ENCODE data around the gene KHK. TPM values are rescaled to one million over a fixed set of nuclear protein-coding genes. Genes with fewer than 3 reads are reported as not detected.

The KHK gene
- total and polyA plus RNA-seq, 4 experiments from 2014 or later, result 6.0 to 8.6 (median 7.2) TPM

DNA sequence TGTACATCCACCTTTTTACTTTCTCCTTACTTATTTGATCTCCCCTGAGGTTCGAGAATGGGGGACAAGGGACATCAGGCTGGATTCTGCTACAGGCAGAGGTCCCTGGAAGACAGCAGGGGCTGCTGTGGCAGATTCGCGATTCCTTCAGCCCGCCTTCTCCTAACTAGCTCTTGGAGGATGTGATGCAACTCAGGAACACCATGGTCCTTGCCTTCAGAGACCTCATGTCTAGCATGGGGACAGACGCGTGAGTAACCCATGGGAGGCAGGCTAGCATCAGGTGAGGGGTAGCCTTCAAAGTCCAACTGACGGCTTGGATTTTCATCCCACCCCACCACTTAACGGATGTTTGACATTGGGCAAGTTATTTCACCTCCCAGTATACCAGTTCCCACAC lies 61.4 kb downstream of the KHK start:
- Mint-ChIP-seq H3K27ac (no peak overlapping the region), H3K36me3 (no peaks in the 10 kb centered on the region), H3K4me1 (no peaks in the 10 kb centered on the region), H3K9me3 (peaks cover 0 to 4% (median 1%) of the 10 kb centered on the region in 8 donors), H3K27me3 (peaks cover 3 to 9% of the 10 kb centered on the region in 2 donors), H3K4me3 (no peak overlapping the region)
- H3K4me3 ChIP-seq (ENCODE audit: low read length in 2 of 2), result no peak overlapping the region
- no peak overlapping the region for H3K27ac ChIP-seq (ENCODE audit: low read depth, low read length)
- H3K4me1 ChIP-seq (ENCODE audit: insufficient read depth, low read length), result no peaks in the 10 kb centered on the region
- POLR2A ChIA-PET (ENCODE audit: partially characterized antibody), result no interaction called here
- DNase-seq, result no peak
- H3K27me3 ChIP-seq (ENCODE audit: insufficient read depth, low read length), result no peaks in the 10 kb centered on the region
- CTCF ChIA-PET (ENCODE audit: partially characterized antibody), result no interaction called here
- intact Hi-C loops (cut with micrococcal nuclease), result no loop called here
- no peaks in the 10 kb centered on the region for H3K36me3 ChIP-seq (ENCODE audit: insufficient read depth, low read length)
- H3K9me3 ChIP-seq (ENCODE audit: control insufficient read depth in 1 of 2, low read length in 2 of 2), result no peaks in the 10 kb centered on the region

DNA sequence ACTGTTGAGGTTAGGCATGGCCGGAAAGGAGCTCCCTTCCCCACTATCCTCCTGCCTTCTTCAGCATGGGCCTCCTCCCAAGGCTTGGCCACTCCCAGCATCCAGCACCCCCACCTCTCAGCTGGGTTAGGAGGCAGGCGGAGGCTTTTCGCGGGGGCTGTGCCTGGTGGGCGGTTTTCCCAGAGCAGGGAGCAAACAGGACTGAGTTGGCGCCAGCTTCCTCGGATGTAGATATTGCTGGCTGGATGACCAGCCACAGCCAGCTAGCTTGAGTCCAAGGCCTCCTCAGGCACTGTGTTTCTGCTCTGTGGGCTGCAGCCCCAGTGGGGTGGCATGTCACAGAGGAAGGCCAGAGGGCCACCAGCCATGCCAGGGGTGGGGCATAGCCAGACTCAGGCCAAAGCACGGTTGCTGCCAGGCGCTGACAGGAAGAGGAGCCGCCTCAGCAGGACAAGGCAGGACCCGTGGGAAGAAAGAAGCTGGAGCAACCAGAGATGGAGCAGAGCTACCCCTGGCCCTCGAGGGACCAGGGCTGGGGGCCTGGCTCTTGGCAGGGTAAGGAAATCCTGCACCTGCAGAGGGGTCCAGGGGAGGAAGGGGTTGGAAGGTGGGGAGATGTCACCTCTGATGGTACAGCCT lies 62.3 kb downstream of the KHK start, which contains the start of gene TCF23:
TSS of gene TCF23 (plus strand) at position 204 of the 639 bp plus-strand sequence. CDS start at position 334, 130 bp downstream.
- Histone ChIP-seq H3K36me3 (ENCODE audit: insufficient read depth, low read length) (no peaks in the 10 kb centered on the region), H3K27ac (ENCODE audit: low read depth, low read length) (no peak within 1 kb of the TSS), H3K4me3 (ENCODE audit: low read length in 2 of 2) (no peak within 1 kb of the TSS), H3K9me3 (ENCODE audit: control insufficient read depth in 1 of 2, low read length in 2 of 2) (no peaks in the 10 kb centered on the region), H3K27me3 (ENCODE audit: insufficient read depth, low read length) (no peaks in the 10 kb centered on the region), H3K4me1 (ENCODE audit: insufficient read depth, low read length) (no peaks in the 10 kb centered on the region)
- Mint-ChIP-seq H3K27ac (no peak within 1 kb of the TSS), H3K36me3 (no peaks in the 10 kb centered on the region), H3K4me1 (no peaks in the 10 kb centered on the region), H3K4me3 (no peak within 1 kb of the TSS), H3K9me3 (no peaks in the 10 kb centered on the region), H3K27me3 (peaks cover 3 to 8% of the 10 kb centered on the region in 2 donors)
- no peak for DNase-seq
- intact Hi-C loops (cut with micrococcal nuclease), result no loop called here
- CTCF ChIA-PET (ENCODE audit: partially characterized antibody), result no interaction called here
- POLR2A ChIA-PET (ENCODE audit: partially characterized antibody), result no interaction called here

DNA sequence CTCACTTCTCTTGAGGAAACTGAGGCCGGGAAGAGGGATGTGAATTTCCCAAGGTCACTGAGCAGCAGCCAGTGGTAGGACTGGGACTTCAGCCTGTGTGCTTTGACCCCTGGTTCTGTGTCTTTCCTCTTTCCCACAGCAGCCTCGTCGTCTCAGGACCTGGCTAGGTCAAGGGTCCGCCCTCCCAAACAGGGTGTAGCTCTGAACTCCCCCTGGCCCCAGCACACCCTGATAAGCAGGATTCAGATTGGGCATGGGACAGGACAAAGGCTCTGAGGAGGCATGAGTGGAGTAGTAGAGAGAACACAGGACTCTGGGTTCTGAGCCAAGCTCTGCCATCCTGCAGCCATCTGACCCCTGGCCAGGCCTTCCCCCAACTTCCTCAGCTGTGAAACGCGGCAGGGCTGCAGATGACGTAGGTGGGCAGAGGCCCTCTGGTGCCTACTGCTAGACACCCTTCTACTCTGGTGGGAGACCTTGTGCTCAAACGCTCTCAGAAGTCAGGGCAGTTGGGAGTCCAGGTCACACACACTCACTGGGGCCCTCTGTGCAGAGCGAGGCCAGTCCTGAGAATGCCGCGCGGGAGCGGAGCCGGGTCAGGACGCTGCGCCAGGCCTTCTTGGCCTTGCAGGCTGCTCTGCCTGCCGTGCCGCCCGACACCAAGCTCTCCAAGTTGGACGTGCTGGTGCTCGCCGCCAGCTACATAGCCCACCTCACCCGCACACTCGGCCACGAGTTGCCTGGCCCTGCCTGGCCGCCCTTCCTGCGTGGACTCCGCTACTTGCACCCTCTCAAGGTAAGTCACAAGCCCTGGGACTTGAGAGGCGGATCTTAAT lies 63.2 kb downstream of the KHK start:
- H3K9me3 ChIP-seq (ENCODE audit: control insufficient read depth in 1 of 2, low read length in 2 of 2), result no peaks in the 10 kb centered on the region
- H3K36me3 ChIP-seq (ENCODE audit: insufficient read depth, low read length), result no peaks in the 10 kb centered on the region
- no peak overlapping the region for H3K4me3 ChIP-seq (ENCODE audit: low read length in 2 of 2)
- H3K27me3 ChIP-seq (ENCODE audit: insufficient read depth, low read length), result no peaks in the 10 kb centered on the region
- H3K27ac ChIP-seq (ENCODE audit: low read depth, low read length), result no peak overlapping the region
- DNase-seq, result no peak
- no peak overlapping the region for H3K27ac Mint-ChIP-seq
- POLR2A ChIA-PET (ENCODE audit: partially characterized antibody), result no interaction called here
- H3K4me3 Mint-ChIP-seq, result no peak overlapping the region
- peaks cover 3 to 8% of the 10 kb centered on the region in 2 donors for H3K27me3 Mint-ChIP-seq
- intact Hi-C loops (cut with micrococcal nuclease), result no loop called here
- no peaks in the 10 kb centered on the region for H3K4me1 Mint-ChIP-seq
- H3K9me3 Mint-ChIP-seq, result no peaks in the 10 kb centered on the region
- CTCF ChIA-PET (ENCODE audit: partially characterized antibody), result no interaction called here
- no peaks in the 10 kb centered on the region for H3K4me1 ChIP-seq (ENCODE audit: insufficient read depth, low read length)
- no peaks in the 10 kb centered on the region for H3K36me3 Mint-ChIP-seq

Other genes starting within 250 kb of the KHK start
- not detected for gene DPYSL5, start 238.6 kb upstream of the KHK start, total RNA-seq
- gene DPYSL5, start 238.6 kb upstream of the KHK start, polyA plus RNA-seq, result not detected
- gene MAPRE3, start 116.1 kb upstream of the KHK start, total RNA-seq, result 1 to 10 TPM; 3.4 to 3.6 TPM
- gene MAPRE3, start 116.1 kb upstream of the KHK start, polyA plus RNA-seq, result 1 to 10 TPM; 1.3 to 2.5 TPM
- gene TMEM214, start 53.8 kb upstream of the KHK start, total RNA-seq, result 10 to 100 TPM; 97.3 to 99.8 TPM
- gene TMEM214, start 53.8 kb upstream of the KHK start, polyA plus RNA-seq, result 10 to 100 TPM; 25.6 to 34.5 TPM
- gene AGBL5, start 35.1 kb upstream of the KHK start, total RNA-seq, result 10 to 100 TPM; 12.2 to 14.9 TPM
- 1 to 10 TPM; 7.4 to 9.3 TPM for gene AGBL5, start 35.1 kb upstream of the KHK start, polyA plus RNA-seq
- gene OST4, start 15.1 kb upstream of the KHK start, total RNA-seq, result 100 to 1,000 TPM; 269 to 296 TPM
- gene OST4, start 15.1 kb upstream of the KHK start, polyA plus RNA-seq, result 100 to 1,000 TPM; 877 to 958 TPM
- gene EMILIN1, start 8.2 kb upstream of the KHK start, total RNA-seq, result under 1 TPM; 0.33 to 0.81 TPM
- gene EMILIN1, start 8.2 kb upstream of the KHK start, polyA plus RNA-seq, result under 1 TPM; 0.35 to 0.67 TPM
- gene CGREF1, start 32.4 kb downstream of the KHK start, total RNA-seq, result under 1 TPM in 1 of 2 experiments, not detected in 1; 0.47 TPM
- gene CGREF1, start 32.4 kb downstream of the KHK start, polyA plus RNA-seq, result under 1 TPM in 1 of 2 donors, not detected in 1; 0.36 TPM
- gene ABHD1, start 37.0 kb downstream of the KHK start, total RNA-seq, result 1 to 10 TPM; 1.3 to 2.1 TPM
- gene ABHD1, start 37.0 kb downstream of the KHK start, polyA plus RNA-seq, result 1 to 10 TPM in 1 of 2 donors, under 1 TPM in 1; 0.49 to 1.1 TPM
- 10 to 100 TPM; 64.5 to 65.3 TPM for gene PREB, start 47.9 kb downstream of the KHK start, total RNA-seq
- gene PREB, start 47.9 kb downstream of the KHK start, polyA plus RNA-seq, result 10 to 100 TPM; 65.5 to 74.2 TPM
- gene PRR30, start 52.6 kb downstream of the KHK start, total RNA-seq, result not detected
- not detected for gene PRR30, start 52.6 kb downstream of the KHK start, polyA plus RNA-seq
- not detected for gene TCF23, start 62.2 kb downstream of the KHK start, total RNA-seq
- not detected for gene TCF23, start 62.2 kb downstream of the KHK start, polyA plus RNA-seq
- 100 to 1,000 TPM; 103 to 109 TPM for gene ATRAID, start 125.3 kb downstream of the KHK start, total RNA-seq
- gene ATRAID, start 125.3 kb downstream of the KHK start, polyA plus RNA-seq, result 100 to 1,000 TPM; 279 to 443 TPM
- 10 to 100 TPM; 21.9 to 25.1 TPM for gene SLC5A6, start 125.5 kb downstream of the KHK start, total RNA-seq
- gene SLC5A6, start 125.5 kb downstream of the KHK start, polyA plus RNA-seq, result 10 to 100 TPM; 18.9 to 21.7 TPM
- 10 to 100 TPM; 47.6 to 49.3 TPM for gene CAD, start 130.6 kb downstream of the KHK start, total RNA-seq
- gene CAD, start 130.6 kb downstream of the KHK start, polyA plus RNA-seq, result 10 to 100 TPM; 11.3 to 24.1 TPM
- not detected for gene SLC30A3, start 176.3 kb downstream of the KHK start, total RNA-seq
- gene SLC30A3, start 176.3 kb downstream of the KHK start, polyA plus RNA-seq, result not detected
- gene DNAJC5G, start 188.7 kb downstream of the KHK start, total RNA-seq, result not detected
- not detected for gene DNAJC5G, start 188.7 kb downstream of the KHK start, polyA plus RNA-seq
- gene TRIM54, start 195.7 kb downstream of the KHK start, total RNA-seq, result under 1 TPM in 1 of 2 experiments, not detected in 1; 0.17 TPM
- not detected for gene TRIM54, start 195.7 kb downstream of the KHK start, polyA plus RNA-seq
- 1 to 10 TPM; 5.1 to 5.4 TPM for gene UCN, start 221.7 kb downstream of the KHK start, total RNA-seq
- under 1 TPM in 1 of 2 donors, not detected in 1; 0.84 TPM for gene UCN, start 221.7 kb downstream of the KHK start, polyA plus RNA-seq
- 10 to 100 TPM; 89.3 to 93.3 TPM for gene MPV17, start 236.3 kb downstream of the KHK start, total RNA-seq
- 100 to 1,000 TPM; 125 to 162 TPM for gene MPV17, start 236.3 kb downstream of the KHK start, polyA plus RNA-seq

Data from CD4-positive, alpha-beta memory T cell (primary cell).